Ishikawa (cell line): Measurements from ENCODE around the gene LDAF1.

Experiments used
- CEBPB ChIP-seq: IDR thresholded peaks from 2 replicates; pipeline ENCODE4 v1.6.1; 2012
- CREB1 ChIP-seq: IDR thresholded peaks from 2 replicates; pipeline ENCODE4 v1.6.1; 2012; ENCODE audit warnings: low read depth
- EGR1 ChIP-seq: IDR thresholded peaks from 2 replicates; pipeline ENCODE4 v1.6.1; 2012
- EP300 ChIP-seq: IDR thresholded peaks from 2 replicates; pipeline ENCODE4 v1.6.1; 2012; ENCODE audit warnings: borderline replicate concordance
- FOXM1 ChIP-seq: IDR thresholded peaks from 2 replicates; pipeline ENCODE4 v1.6.1; 2012; ENCODE audit warnings: low read depth, borderline replicate concordance
- NFIC ChIP-seq: IDR thresholded peaks from 2 replicates; pipeline ENCODE4 v1.6.1; 2012
- RAD21 ChIP-seq: IDR thresholded peaks from 2 replicates; pipeline ENCODE4 v1.6.1; 2012; ENCODE audit warnings: low read depth
- TAF1 ChIP-seq: IDR thresholded peaks from 2 replicates; pipeline ENCODE4 v1.6.1; 2012; ENCODE audit warnings: low read depth, mild to moderate bottlenecking
- TCF12 ChIP-seq: IDR thresholded peaks from 2 replicates; pipeline ENCODE4 v1.6.1; 2012; ENCODE audit warnings: low read depth
- TEAD4 ChIP-seq: IDR thresholded peaks from 2 replicates; pipeline ENCODE4 v1.6.1; 2012
- USF1 ChIP-seq: IDR thresholded peaks from 2 replicates; pipeline ENCODE4 v1.6.1; 2012
- YY1 ChIP-seq: IDR thresholded peaks from 2 replicates; pipeline ENCODE4 v1.6.1; 2012; ENCODE audit warnings: low read depth
- ZBTB7A ChIP-seq: IDR thresholded peaks from 2 replicates; pipeline ENCODE4 v1.6.1; 2012; ENCODE audit warnings: low read depth
- TF ChIP-seq, protein P1 (sequence below): IDR thresholded peaks from 2 replicates; pipeline ENCODE4 v1.6.1; 2012; ENCODE audit warnings: low read depth, mild to moderate bottlenecking
- TF ChIP-seq, protein P2 (sequence below): IDR thresholded peaks from 2 replicates; pipeline ENCODE4 v1.6.1; 2012

LDAF1 gene

GRCh38 chr16:21223787-21224186 lies 65.3 kb downstream of the LDAF1 start:
- TF ChIP-seq USF1: no peak
- TF ChIP-seq EP300: no peak
- TF ChIP-seq CREB1: no peak
- no peak for TF ChIP-seq ZBTB7A
- TF ChIP-seq RAD21: no peak
- no peak for TF ChIP-seq NFIC
- no peak for TF ChIP-seq EGR1
- TF ChIP-seq, protein P1, sequence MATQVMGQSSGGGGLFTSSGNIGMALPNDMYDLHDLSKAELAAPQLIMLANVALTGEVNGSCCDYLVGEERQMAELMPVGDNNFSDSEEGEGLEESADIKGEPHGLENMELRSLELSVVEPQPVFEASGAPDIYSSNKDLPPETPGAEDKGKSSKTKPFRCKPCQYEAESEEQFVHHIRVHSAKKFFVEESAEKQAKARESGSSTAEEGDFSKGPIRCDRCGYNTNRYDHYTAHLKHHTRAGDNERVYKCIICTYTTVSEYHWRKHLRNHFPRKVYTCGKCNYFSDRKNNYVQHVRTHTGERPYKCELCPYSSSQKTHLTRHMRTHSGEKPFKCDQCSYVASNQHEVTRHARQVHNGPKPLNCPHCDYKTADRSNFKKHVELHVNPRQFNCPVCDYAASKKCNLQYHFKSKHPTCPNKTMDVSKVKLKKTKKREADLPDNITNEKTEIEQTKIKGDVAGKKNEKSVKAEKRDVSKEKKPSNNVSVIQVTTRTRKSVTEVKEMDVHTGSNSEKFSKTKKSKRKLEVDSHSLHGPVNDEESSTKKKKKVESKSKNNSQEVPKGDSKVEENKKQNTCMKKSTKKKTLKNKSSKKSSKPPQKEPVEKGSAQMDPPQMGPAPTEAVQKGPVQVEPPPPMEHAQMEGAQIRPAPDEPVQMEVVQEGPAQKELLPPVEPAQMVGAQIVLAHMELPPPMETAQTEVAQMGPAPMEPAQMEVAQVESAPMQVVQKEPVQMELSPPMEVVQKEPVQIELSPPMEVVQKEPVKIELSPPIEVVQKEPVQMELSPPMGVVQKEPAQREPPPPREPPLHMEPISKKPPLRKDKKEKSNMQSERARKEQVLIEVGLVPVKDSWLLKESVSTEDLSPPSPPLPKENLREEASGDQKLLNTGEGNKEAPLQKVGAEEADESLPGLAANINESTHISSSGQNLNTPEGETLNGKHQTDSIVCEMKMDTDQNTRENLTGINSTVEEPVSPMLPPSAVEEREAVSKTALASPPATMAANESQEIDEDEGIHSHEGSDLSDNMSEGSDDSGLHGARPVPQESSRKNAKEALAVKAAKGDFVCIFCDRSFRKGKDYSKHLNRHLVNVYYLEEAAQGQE: no peak
- TF ChIP-seq CEBPB: no peak
- TF ChIP-seq YY1: no peak
- no peak for TF ChIP-seq TAF1
- no peak for TF ChIP-seq TCF12
- TF ChIP-seq FOXM1: no peak
- TF ChIP-seq, protein P2, sequence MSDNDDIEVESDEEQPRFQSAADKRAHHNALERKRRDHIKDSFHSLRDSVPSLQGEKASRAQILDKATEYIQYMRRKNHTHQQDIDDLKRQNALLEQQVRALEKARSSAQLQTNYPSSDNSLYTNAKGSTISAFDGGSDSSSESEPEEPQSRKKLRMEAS: no peak

DNA sequence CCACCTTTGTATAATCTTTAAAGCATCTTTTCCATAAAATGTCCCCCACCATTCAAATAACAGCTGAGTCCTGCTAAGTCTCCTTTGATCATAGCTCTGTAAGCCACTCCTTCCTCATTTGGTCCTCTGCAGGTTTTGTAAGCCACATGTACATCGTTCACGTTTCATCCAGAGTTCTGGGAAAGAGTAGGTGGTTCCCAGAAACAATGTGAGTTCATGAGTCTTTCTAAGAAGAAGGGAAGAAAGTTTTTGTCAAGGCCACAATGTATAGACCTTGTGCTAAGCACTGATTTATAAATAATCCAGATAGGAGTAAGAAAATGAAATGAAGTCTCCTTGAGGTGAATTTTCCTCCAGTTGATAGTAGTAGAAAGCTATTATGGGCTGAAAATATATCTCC lies 66.3 kb downstream of the LDAF1 start:
- no peak for TF ChIP-seq TEAD4
- TF ChIP-seq, protein P2: no peak
- TF ChIP-seq CEBPB: no peak
- no peak for TF ChIP-seq CREB1
- TF ChIP-seq, protein P1: no peak
- no peak for TF ChIP-seq FOXM1
- no peak for TF ChIP-seq USF1
- TF ChIP-seq ZBTB7A: no peak

DNA sequence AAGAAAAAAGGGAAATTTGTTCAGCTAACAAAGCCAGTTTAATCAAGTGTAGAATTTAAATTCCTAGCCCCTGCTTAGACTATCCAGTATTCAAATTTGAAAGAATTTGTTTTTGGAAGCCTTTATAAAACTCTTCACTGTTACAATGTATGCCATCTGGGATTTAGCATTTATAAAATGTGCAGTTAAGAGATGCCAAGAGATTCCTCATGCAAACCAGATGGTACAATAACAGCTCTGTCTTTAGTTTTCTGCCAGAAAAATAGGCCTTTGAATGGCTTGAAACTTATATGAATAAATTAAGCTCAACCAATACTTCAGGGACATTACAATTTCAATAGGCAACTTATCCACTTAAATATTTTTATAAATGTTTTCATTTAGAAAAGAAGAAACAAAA lies 68.3 kb downstream of the LDAF1 start:
- TF ChIP-seq TCF12 (no peak), EP300 (no peak), ZBTB7A (no peak), TAF1 (no peak), TEAD4 (no peak), CREB1 (no peak), YY1 (no peak)
- TF ChIP-seq, protein P2: no peak

- TF ChIP-seq TAF1: no peak
- TF ChIP-seq EP300: no peak
- no peak for TF ChIP-seq RAD21
- no peak for TF ChIP-seq NFIC
- no peak for TF ChIP-seq USF1
- TF ChIP-seq, protein P2: no peak
- TF ChIP-seq TEAD4: no peak
- no peak for TF ChIP-seq CREB1
- TF ChIP-seq TCF12: no peak
- no peak for TF ChIP-seq ZBTB7A
- no peak for TF ChIP-seq YY1
- TF ChIP-seq FOXM1: no peak
- TF ChIP-seq, protein P1: no peak
Measured at GRCh38 chr16:21227866-21228265, 69.4 kb downstream of the LDAF1 start.
